Progenitor cell of endocrine pancreas (in vitro differentiated cells): Measurements from ENCODE around the gene EVI2B. TPM values are rescaled to one million over a fixed set of nuclear protein-coding genes. Genes with fewer than 3 reads are reported as not detected.

Experiments
- DNase-seq: peaks from one replicate; pipeline ENCODE4 v3.0.0; 2021; ENCODE audit warnings: low spot score; ENCODE audit not compliant: unreplicated experiment
- H3K27ac Mint-ChIP-seq: 2 replicates; pipeline ENCODE4 v1.8.0; 2021; ENCODE audit warnings: mild to moderate bottlenecking, moderate library complexity, mixed read lengths
- H3K27me3 Mint-ChIP-seq: 2 replicates; pipeline ENCODE4 v1.8.0; 2021; ENCODE audit warnings: mixed read lengths
- H3K36me3 Mint-ChIP-seq: 2 replicates; pipeline ENCODE4 v1.8.0; 2022; ENCODE audit warnings: mixed read lengths; ENCODE audit not compliant: insufficient read depth
- H3K4me1 Mint-ChIP-seq: 2 replicates; pipeline ENCODE4 v1.8.0; 2021; ENCODE audit warnings: low read depth, mixed read lengths
- H3K4me3 Mint-ChIP-seq: 2 replicates; pipeline ENCODE4 v1.8.0; 2021; ENCODE audit warnings: low read depth, mild to moderate bottlenecking, moderate library complexity, mixed read lengths
- H3K9me3 Mint-ChIP-seq: 2 replicates; pipeline ENCODE4 v1.8.0; 2021; ENCODE audit warnings: low read depth, mixed read lengths
- CTCF ChIP-seq: fragments of 200-600 bp; sonication (generic); IDR thresholded peaks from one replicate; pipeline ENCODE4 v1.5.0; 2021; ENCODE audit warnings: antibody characterized with exemption, mild to moderate bottlenecking; ENCODE audit not compliant: unreplicated experiment
- total RNA-seq: library from RNA; stranded (reverse); gene quantifications from 2 replicates; pipeline ENCODE4 v1.2.1, GENCODE V29; 2021

EVI2B gene
- total RNA-seq, 1 donor from 2014 or later: not detected

DNA sequence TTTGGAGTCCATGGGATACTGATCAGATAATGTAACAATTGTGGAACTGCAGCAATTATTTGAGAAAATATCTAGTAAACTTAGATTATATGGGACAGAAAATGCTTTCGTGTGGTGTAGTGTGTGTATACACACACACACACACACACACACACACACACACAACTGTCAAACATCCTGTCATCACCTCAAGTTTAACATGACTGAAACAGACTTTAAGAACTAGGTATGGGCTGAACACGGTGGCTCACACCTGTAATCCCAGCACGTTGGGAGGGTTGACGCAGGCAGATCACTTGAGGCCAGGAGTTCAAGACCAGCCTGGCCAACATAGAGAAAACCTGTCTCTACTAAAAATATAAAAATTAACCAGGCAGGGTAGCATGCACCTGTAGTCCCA, 8.1 kb upstream of the EVI2B start:
- no peak overlapping the region for H3K4me3 Mint-ChIP-seq
- no peaks in the 10 kb centered on the region for H3K27me3 Mint-ChIP-seq
- no peak for DNase-seq
- TF ChIP-seq CTCF: no peak
- H3K36me3 Mint-ChIP-seq: peaks cover 6% of the 10 kb centered on the region
- H3K27ac Mint-ChIP-seq: no peak overlapping the region
- H3K9me3 Mint-ChIP-seq: no peaks in the 10 kb centered on the region
- peaks cover 6% of the 10 kb centered on the region for H3K4me1 Mint-ChIP-seq

- no peak within 1 kb of the TSS for H3K4me3 Mint-ChIP-seq
These were observed 7.6 kb upstream of the EVI2B start, which contains the start of gene EVI2A for GRCh38 chr17:31321481-31321880. TSS of gene EVI2A (minus strand) at chr17:31321622. CDS start at chr17:31319013, 2,609 bp downstream.

GRCh38 chr17:31320791-31321190, 6.9 kb upstream of the EVI2B start:
- TF ChIP-seq CTCF: no peak
- peaks cover 8% of the 10 kb centered on the region for H3K4me1 Mint-ChIP-seq
- H3K27ac Mint-ChIP-seq: no peak overlapping the region

More at GRCh38 chr17:31321481-31321880, 7.6 kb upstream of the EVI2B start, which contains the start of gene EVI2A:
- peaks cover 3% of the 10 kb centered on the region for H3K36me3 Mint-ChIP-seq
- no peaks in the 10 kb centered on the region for H3K27me3 Mint-ChIP-seq
- H3K4me1 Mint-ChIP-seq: peaks cover 8% of the 10 kb centered on the region
- no peak for DNase-seq
- no peak within 1 kb of the TSS for H3K27ac Mint-ChIP-seq
- TF ChIP-seq CTCF: no peak
- H3K9me3 Mint-ChIP-seq: no peaks in the 10 kb centered on the region

DNA sequence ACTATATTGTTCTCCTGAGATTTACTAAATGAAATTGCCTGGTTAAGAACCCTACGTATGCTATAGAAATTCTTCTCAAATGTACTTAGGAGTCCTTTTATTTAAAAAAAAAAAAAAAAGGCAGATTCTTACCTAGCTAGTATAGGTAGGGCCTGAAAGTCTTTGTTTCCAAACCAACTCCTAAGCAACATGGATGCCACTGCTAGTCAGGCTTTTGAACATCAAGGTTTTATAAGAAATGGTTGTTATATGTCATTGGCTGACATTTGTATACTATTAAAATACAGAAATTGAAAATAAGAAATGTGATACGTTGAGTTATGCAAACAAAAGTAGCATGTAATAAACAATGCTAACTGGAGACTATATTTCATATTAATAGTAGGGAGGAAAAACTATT, 6.4 kb upstream of the EVI2B start:
- Mint-ChIP-seq H3K27me3 (no peaks in the 10 kb centered on the region), H3K9me3 (no peaks in the 10 kb centered on the region), H3K36me3 (peaks cover 2% of the 10 kb centered on the region), H3K4me1 (peaks cover 8% of the 10 kb centered on the region), H3K27ac (no peak overlapping the region), H3K4me3 (no peak overlapping the region)
- TF ChIP-seq CTCF: no peak
- DNase-seq: no peak

More at GRCh38 chr17:31320791-31321190, 6.9 kb upstream of the EVI2B start:
- H3K36me3 Mint-ChIP-seq: peaks cover 2% of the 10 kb centered on the region
- H3K4me3 Mint-ChIP-seq: no peak overlapping the region
- DNase-seq: no peak
- H3K9me3 Mint-ChIP-seq: no peaks in the 10 kb centered on the region
- H3K27me3 Mint-ChIP-seq: no peaks in the 10 kb centered on the region

DNA sequence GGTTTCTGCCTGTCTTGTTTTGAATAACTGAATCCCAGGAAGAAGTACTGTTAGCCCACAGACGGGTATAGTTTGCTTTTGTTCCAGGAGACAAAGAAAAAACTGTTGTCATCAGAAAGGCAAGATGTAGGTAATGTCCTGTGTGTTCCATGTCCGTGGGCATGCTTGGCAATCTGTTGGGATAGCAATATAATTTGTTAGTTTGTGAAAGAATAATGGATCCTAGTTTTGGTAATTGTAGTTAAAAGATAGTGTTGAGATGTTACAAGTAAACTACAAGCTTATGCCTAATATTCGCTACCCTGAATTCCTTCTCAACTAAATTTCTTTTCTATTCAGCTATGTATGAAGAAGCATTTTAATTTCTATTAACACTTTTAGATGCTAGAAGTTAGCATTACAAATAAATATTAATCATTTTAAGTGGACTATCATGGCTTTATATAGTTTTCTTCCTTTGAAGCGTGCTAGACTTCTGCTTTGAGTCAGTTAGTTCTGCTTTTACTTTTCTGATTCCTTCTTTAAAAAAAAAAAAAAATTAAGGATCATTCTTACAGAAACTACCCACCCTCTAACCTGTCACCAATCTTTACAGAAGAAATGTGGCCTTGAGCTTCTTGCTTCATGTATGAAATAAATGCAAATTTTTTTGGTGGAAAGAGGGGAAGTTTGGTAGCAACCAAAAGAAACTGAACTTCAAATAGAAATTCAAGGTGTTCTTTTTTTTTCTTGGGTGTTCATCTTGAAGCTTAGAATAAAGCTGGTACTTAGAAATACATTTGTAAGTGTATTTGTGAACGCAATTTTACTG, 5.2 kb upstream of the EVI2B start:
- no peaks in the 10 kb centered on the region for H3K27me3 Mint-ChIP-seq
- no peak for DNase-seq
- no peak overlapping the region for H3K27ac Mint-ChIP-seq
- H3K9me3 Mint-ChIP-seq: no peaks in the 10 kb centered on the region
- no peak overlapping the region for H3K4me3 Mint-ChIP-seq
- H3K36me3 Mint-ChIP-seq: peaks cover 2% of the 10 kb centered on the region
- H3K4me1 Mint-ChIP-seq: peaks cover 8% of the 10 kb centered on the region
- no peak for TF ChIP-seq CTCF
